Measurements from ENCODE around the gene PTGER1.
"Not testable (repeated sequence)": the region's sequence is repeated elsewhere in the genome, so short reads cannot be mapped to it uniquely, and the experiment has no call there.

Gene PTGER1, protein sequence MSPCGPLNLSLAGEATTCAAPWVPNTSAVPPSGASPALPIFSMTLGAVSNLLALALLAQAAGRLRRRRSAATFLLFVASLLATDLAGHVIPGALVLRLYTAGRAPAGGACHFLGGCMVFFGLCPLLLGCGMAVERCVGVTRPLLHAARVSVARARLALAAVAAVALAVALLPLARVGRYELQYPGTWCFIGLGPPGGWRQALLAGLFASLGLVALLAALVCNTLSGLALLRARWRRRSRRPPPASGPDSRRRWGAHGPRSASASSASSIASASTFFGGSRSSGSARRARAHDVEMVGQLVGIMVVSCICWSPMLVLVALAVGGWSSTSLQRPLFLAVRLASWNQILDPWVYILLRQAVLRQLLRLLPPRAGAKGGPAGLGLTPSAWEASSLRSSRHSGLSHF

DNA sequence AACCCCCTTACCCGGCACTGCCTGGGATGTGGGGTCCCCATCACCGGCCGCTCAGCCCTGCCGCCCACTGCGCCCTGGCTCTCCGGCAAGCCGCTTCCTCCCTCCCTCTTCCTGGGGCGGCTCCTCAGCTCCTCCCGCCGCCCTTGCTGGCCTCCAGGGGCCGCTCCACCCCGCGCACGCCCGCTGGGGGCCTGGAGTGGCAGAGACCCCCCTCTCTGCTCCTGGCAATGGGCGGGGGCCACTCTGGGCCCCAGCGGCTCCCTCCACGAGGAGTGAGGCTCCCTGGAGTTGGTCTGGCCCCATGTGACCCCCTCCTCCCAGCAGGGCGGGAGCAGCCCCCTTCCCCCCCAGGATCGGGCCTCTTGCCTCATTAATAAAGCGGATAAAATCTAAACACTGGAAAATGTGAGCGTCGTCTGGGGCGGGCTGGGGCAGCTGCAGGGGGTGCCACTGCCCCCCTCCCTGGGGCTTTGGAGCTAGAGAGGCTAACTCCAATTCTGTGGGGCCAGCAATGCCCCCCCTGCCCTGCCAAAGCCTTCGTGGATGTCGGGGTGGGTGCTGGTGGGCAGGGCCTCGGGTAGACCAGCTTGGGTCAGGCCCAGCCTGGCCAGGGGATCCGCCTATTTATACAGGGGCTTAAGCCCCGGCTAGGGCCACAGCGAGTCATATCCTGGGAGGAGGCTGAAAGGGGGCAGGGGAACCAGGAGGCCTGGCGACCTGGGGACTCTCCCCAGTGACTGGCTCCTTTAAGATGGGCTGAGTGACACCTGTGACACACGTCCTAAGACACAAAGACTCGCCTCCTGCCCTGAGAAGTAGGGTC lies at the start of gene PTGER1:
Gene PTGER1 (minus strand): TSS at position 104 of the 823 bp plus-strand sequence. CDS start 1,034 bp downstream, outside the sequence.
- no peak for DNase-seq (ENCODE audit: low read depth in 2 of 2)

DNA sequence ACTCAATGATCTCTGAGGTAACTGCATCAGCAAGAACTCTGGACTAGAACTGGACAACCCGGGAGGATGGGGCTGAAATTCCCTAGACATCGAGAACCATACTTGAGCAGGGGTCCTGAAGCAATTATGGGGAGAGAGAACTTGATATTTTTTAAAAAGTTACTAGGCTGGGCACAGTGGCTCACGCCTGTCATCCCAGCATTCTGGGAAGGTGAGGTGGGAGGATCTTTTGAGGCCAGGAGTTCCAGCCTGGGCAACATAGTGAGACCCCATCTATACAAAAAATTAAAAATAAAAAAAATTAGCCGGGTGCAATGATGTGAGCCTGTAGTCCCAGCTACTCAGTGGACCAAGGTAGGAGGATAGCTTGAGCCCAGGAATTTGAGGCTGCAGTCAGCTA lies 45.4 kb upstream of the PTGER1 start:
- DNase-seq (ENCODE audit: low read depth in 2 of 2) = no peak

DNA sequence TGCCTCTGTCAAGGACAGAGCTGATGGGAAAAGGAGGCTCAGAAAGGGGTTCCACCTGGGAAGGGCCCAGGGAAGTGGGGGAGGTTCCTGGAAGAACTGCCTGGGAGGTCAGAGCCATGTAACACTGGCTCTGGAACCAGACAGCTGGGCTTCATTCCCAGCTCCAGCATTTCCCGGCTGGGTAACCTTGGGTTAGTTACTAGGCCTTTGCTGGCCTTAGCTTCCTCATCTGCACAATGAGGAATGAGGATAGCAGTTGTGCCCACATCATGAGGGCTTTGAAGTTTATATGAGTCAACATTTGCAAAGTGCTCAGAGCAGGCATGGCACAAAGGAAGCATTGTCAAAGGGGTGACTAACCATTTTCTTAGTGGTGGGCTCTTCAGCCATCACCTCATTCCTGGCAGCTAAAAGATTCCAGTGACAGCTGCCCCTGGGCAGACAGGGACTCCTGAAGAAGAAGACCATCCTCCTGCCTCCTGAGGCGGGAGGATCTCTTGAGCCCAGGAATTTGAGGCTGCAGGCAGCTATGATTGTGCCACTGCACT lies 44.8 kb upstream of the PTGER1 start:
- no peak for DNase-seq (ENCODE audit: low read depth in 2 of 2)

DNA sequence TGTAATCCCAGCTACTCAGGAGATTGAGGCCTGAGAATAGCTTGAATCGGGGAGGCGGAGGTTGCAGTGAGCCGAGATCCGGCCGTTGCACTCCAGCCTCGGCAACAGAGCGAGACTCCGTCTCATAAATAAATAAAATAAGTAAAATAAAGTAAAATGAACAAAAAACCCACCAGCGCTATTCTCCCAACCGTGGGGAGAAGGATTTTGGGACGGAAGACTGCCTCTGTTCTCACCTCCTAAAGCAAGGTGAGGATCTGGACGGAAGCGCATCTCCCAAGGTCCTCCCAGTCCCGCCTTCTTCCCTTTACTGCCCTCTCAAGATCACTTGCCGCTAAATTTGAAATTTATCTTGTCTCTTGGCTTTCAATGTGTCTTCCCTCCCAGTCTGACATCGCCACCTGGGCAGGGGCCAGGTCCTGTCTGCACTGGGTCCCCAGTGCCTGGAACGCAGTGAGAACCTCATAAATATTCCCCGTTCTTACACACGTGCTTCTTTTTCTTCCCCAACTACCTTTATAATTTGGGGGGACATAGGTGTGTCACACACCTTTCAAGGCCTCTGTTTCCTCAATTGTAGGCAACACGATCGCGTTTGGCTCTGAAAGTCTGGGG lies 44.2 kb upstream of the PTGER1 start:
- DNase-seq (ENCODE audit: low read depth in 2 of 2) = no peak

DNA sequence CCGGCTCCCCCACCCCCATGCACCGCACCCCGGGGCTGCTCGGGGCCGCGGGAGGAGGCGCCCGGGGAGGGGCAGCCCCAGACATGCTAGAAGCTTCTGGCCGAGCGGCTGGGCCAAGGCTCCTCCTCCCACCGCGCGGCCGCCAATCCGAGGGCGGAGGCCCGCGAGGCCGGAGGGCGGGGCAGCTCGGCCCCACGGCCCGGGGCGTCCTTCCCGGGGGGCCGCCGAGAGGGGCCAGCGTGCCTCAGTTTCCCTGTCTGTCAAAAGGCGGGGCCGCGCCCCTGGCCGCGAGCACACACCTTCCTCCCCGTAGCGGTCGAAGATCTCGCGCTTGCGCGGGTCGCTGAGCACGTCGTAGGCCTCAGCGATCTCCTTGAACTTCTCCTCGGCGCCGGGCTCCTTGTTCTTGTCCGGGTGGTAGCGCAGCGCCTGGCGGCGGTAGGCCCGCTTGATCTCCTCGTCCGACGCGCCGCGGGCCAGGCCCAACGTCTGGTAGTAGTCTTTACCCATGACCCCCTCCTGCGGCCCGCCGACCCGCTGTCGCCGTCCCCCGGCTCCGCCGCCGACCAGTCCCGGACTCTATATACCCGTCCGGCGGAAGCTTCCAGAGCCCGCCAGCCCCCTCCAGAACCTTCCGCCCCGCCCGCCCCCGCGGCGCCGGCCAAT lies 42.8 kb upstream of the PTGER1 start, which contains the start of gene DNAJB1:
Gene DNAJB1 (minus strand): TSS at position 558 of the 666 bp plus-strand sequence. CDS start 48 bp downstream, at position 510.
- peak; percentile 31 to 44 for DNase-seq (ENCODE audit: low read depth in 2 of 2)

DNA sequence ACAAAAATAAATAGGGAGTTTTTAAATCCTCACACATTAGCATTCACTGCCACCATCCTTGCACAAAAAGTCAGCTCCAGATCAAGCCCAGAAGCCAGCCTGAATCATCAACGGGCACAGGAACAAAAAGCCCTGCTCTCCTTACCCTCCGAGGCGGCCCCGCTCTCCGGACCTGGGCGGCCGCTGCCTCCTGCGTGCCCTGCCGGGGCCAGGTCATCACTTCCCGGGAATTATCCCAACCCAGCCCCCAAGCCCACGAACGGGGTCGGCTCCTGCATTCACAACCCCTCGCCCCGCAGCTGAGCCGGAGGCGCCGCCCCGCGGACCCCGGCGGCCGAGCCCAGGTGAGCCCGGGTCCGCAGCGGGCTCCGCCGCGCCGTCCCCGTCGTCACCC lies 42.3 kb upstream of the PTGER1 start:
- no peak for DNase-seq (ENCODE audit: low read depth in 2 of 2)

DNA sequence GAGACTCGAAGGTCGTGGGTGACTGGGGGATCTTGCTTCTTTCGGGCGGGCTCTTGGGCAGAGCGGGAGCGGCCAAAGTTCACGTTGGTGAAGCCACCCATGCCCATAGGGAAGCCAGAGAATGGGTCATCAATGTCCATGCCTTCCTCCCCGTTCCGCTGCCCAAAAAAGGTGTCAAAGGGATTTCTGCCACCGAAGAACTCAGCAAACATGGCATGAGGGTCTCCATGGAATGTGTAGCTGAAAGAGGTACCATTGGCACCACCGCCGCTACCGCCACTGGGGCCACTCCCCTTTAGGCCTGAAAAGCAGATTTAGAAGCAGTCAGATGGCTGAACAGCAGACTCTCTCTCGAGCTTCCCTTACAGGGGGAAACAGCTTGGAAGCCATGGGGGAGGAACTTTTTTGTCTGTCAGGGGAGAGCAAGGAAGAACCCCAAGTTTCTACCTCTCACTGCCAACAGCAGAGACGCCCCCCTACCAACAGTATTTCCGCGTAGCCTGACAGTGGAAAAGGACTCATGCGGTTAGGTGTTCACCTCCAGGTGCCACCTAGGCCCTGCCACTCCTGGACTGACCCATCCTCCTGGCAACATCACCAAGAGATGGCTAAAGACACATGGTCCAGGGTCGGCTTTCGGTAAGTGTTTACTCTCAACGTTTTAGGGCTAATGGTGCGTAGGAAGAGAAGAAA lies 41.7 kb upstream of the PTGER1 start:
- DNase-seq (ENCODE audit: low read depth in 2 of 2) = no peak

DNA sequence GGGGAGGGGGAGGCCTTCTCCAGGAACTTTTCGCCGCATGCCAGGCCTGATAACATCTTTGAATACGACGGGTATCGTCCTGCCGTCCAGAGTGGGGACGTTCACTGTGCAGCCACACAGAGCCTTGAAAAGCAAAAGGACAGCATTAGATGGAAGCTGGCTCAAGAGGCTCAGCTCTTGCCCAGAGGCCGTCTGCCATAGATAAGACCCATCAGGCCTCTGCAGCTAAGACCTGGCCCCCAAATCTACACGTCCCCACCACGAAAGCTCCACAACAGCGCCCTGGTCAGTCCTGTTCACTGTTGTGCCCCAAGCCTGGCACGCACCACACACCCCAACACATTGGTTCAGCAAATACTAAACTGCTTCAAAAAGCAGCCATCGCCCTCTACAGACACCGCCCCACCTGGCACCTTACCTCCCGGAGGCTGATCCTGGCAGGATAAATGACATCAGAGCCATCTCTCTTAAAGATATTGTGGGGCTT lies 40.9 kb upstream of the PTGER1 start:
- DNase-seq (ENCODE audit: low read depth in 2 of 2) = no peak

DNA sequence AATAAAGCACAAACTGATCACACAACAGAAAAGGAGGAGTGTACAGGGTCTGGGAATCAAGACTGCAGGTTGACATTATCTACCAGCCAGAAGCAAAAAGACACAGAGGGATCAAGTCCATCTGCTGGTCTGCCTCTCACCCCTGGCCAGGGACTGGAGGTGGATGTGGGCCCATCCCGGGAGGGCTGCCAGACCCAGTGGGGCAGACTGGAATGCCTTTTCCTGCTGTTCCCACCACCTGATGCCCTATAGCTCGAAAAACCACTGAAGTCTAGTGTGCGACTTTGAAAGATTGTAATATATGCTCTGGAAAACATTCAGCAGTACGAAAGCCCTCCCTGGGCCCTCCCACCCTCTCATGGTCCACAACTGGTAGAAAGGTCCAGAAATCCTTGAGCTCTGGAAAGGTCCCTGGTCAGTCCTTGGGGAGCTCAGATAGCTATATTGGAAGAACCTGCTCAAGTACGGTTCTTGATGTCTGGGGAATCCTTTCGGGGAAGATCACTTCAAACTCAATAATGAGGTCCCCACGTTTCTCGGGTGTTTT lies 40.4 kb upstream of the PTGER1 start:
- DNase-seq (ENCODE audit: low read depth in 2 of 2) = no peak

DNA sequence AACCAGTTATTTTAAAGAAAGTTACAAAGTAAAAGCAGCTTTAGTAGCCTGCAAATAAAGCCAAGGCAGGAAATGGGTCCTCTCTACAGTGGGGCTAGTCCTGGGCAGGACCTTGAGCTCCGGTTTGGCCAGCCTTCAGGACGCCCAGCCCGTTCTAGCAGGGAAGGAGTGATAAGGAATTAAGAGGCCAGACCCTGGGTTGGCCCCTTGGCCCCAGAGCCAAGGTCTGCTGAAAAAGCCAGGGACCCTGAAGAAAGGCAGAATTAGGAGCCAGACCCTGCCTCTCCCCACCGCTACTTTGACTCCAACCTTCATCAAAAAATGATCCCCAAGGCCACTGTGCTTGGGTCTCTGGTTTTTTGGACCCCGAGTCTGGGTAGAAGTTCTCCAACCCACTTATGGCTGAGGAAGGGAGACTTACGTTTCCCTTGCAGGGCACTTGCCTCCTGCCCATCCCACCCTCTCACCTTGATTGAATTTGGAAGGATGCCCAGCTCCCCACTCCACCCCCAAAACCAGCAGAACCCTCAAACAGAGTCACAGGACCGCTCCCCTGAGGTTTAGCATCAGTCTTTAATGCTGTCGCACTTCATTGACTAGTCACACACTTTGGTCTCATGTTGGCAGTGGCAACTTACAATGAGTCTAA lies 39.2 kb upstream of the PTGER1 start:
- no peak for DNase-seq (ENCODE audit: low read depth in 2 of 2)

DNA sequence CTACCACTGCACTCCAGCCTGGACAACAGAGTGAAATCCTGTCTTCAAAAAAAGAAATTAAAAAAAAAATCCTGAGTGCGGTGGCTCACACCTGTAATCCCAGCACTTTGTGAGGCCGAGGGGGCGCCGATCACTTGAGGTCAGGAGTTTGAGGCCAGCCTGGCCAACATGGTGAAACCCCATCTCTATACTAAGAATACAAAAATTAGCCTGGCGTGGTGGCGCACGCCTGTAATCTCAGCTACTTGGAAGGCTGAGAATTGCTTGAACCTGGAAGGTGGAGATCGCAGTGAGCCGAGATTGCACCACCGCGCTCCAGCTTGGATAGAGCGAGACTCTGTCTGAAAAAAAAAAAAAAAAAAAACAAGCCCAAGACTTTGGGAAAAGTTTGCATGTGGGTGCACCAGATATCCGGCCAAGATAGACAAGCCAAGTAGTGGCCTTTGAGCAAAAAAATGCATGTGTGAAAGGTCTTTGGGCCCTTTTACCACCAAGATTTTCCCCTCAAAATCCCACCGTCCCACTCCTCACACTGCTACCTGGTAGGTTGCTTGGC lies 37.3 kb upstream of the PTGER1 start:
- DNase-seq (ENCODE audit: low read depth in 2 of 2) = no peak

DNA sequence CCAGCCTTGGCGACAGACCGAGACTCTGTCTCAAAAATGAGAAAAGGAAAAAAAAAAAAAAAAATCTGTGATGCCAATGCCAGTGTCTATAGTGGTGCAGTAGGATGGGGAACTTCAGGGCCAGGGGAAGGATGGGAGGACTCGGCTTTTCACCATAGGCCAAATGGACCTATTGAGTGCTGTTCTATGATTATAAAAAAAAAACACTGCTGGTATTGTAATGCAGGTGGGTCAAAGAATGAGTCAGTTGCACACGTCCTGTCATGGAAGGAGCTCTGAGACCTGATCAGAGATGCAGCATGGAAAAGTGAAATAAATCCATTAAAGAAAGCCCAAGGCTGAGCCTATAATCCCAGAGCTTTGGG lies 36.1 kb upstream of the PTGER1 start:
- DNase-seq (ENCODE audit: low read depth in 2 of 2) = no peak

DNA sequence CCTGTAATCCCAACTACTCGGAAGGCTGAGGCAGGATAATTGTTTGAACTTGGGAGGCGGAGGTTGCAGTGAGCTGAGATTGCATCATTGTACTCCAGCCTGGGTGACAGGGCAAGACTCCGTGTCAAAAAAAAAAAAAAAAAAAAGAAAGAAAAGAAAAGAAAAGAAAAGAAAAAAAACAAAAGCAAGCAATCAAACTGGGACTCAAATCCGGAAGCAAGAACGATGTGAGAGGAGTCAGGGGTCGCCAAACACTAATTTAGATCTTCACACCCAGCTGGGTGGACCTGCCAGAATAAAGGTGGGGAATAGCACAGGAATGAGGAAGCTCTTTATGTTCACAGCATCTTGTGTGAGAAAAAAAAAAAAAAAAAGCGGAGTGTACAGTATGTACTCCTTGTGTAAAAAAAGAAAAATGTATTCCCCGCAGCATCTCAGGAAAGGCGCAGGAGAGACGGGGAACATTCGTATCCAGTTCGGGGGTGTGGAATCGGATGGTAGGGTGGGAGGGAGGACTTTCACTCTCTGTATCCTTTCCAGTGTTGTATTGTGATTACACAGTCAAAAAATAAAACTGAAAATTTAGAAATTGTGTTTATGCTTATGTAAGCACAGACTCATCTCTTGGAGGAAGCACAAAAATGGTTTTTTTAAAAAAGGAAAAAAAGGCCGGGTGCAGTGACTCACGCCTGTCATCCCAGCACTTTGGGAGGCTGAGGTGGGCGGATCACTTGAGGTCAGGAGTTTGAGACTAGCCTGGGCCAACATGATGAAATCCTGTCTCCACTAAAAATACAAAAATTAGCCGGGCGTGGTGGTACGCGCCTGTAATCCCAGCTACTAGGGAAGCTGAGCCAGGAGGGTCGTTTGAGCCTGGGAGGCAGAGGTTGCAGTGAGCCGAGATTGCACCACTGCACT lies 35.4 kb upstream of the PTGER1 start:
- DNase-seq (ENCODE audit: low read depth in 2 of 2) = no peak

DNA sequence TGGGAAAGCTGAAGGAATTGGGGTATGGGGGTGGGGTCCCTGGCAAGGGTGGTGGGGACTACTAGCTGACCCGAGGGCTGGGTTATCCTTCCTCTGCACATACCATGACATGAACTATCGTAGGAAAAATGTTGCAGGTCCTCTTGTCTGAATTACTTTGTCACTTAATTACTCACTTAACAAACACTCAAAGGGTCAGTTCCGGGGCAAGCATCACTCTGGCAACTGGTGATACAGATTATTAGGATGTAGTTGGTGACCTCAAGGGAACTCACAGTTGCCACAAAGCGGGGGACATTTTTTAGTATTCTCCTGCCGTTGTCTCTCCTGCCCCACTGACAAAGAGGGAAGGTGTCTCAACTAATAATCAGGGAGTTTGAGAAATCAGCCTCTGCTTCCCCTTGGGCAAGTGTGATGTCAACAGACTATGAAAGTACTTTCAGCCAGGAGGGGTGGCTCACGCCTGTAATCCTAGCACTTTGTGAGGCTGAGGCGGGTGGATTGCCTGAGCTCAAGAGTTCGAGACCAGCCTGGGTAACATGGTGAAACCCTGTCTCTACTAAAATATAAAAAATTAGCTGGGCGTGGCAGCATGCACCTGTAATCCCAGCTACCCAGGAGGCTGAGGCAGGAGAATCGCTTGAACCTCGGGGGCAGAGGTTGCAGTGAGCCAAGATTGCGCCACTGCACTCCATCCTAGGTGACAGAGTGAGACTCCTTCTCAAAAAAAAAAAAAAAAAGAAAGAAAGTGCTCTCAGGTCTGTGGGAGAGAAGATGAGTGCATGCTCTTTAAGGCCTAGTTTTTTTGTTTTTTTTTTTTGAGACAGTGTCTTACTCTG lies 32.8 kb upstream of the PTGER1 start:
- no peak for DNase-seq (ENCODE audit: low read depth in 2 of 2)

DNA sequence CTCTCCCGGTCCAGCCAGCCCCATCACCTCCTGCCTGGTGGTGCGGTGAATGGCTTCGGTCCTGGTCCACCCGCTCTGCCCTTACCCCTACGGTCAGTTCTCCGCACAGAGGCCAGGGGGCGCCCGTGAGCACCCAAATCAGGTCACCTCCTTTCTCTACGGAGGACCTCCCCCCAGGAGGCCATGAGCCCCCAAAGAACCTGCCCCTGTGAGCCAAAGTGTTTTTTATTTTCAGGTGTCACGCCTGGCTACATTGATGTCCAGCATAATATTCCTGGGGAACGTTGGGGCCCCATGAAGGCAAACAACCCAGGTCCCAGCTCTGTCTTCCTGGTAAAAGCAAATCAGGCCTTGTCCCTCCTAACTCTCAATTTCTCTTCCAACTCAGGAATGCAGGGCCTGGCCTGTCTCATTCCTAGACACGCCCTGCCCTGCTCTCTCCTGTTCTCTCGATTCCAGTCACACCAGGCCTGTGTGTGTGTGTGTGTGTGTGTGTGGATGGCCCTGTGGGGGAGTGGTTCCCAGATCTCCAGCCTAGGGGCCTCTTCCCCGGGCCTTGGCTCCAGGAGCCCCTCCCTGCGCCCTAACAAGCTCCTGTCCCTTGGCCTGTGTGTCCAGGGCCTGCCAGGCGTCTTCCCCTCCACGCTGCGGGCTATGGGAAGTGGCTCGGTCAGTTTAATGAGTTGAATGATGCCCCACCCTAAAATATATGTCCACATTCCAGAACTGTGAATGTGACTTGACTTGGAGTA lies 30.5 kb upstream of the PTGER1 start:
- peak; percentile 36 to 55 for DNase-seq (ENCODE audit: low read depth in 2 of 2)

DNA sequence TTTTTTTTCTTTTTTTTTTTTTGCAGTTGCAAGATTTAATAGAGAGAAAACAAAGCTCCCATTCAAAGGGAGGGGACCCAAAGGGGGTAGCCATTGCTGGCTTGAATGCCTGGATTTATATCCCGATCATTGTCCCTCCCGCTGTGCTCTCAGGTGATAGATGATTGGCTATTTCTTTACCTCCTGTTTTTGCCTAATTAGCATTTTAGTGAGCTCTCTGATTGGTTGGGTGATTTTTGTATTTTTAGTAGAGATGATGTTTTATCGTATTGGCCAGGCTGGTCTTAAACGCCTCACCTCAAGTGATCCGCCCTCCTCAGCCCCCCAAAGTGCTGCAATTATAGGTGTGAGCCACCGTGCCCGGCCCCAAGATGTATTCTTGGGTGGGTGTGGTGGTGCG lies 29.4 kb upstream of the PTGER1 start:
- DNase-seq (ENCODE audit: low read depth in 2 of 2) = not testable (repeated sequence)

DNA sequence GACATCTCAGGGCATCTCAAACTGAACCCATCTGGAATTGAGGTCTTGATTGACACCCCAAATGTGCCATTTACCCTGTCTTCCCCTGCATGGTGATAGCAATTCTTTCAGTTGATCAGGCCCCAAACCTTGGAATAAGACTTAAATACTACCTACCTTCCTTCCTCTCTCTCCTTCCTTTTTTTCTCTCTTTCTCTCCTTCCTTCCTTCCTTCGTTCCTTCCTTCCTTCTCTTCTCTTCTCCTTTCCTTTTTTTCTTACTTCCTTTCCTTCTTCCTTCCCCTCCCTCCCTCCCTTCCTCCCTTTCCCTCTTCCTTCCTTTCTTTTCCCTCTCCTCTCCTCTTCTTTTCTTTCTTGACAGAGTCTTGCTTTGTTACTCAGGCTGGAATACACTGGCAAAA lies 28.1 kb upstream of the PTGER1 start:
- no peak for DNase-seq (ENCODE audit: low read depth in 2 of 2)

All from stimulated activated CD8-positive, alpha-beta memory T cell treated with anti-CD3 and anti-CD28 coated beads, Interleukin-2, amount 100 ng/mL, for 1 hour (primary cell).